HCT116 (cell line): Measurements from ENCODE around the gene COG2. TPM values are rescaled to one million over a fixed set of nuclear protein-coding genes. Genes with fewer than 3 reads are reported as not detected.

ENCODE experiments used
- ATAC-seq: fragments of 200-7000 bp; cut with Tn5 transposase; 2 replicates; pipeline ENCODE4 v1.9.1; 2020; ENCODE audit warnings: mild to moderate bottlenecking, moderate library complexity
- BruUV-seq: library from RNA; stranded (reverse); fragments of 400-500 nt; replicated peaks from 2 replicates; lab custom pipeline; 2021; lab: Mats Ljungman, UMichigan
- CTCF ChIA-PET: fragments of 300-600 bp; sonication (Branson Sonifier 250); formaldehyde crosslinking; loops from one replicate; lab custom pipeline; 2021; ENCODE audit warnings: antibody characterized with exemption; lab: Charles Lee
- POLR2A ChIA-PET: fragments of 300-600, 350-600 bp; sonication (Branson Sonifier 250); formaldehyde crosslinking; loops from one replicate; lab custom pipeline; 2021; ENCODE audit warnings: antibody characterized with exemption; lab: Charles Lee
- RAD21 ChIA-PET, 2 experiments: fragments of 300-600 bp; sonication (Branson Sonifier 250); formaldehyde crosslinking; loops; one replicate each; lab custom pipeline; 2023; ENCODE audit warnings: low total read pairs in 2 of 2; ENCODE audit not compliant: uncharacterized antibody in 2 of 2, unreplicated experiment in 2 of 2, low non-redundant PET in 1 of 2; lab: Charles Lee
- DNase-seq: peaks from one replicate; pipeline ENCODE4 v3.0.0-alpha.2; 2010; ENCODE audit warnings: low read depth, low spot score
- H2AFZ ChIP-seq: fragments of 200-600 bp; shearing (Covaris generic), sonication (generic); 2 replicates; pipeline ENCODE4 v1.6.1; 2017; ENCODE audit warnings: low read depth, mixed run types, mixed read lengths, antibody characterized with exemption, low read length; ENCODE audit not compliant: poor library complexity, severe bottlenecking
- H3K27ac ChIP-seq: 2 replicates; pipeline ENCODE4 v1.5.1; 2012; ENCODE audit warnings: low read depth, low read length
- H3K27me3 ChIP-seq: fragments of 200-600 bp; sonication (generic); 2 replicates; pipeline ENCODE4 v1.6.1; 2016; ENCODE audit warnings: mixed run types, low read length, mixed read lengths; ENCODE audit not compliant: insufficient read depth
- H3K36me3 ChIP-seq, 2 experiments: fragments of 200-500 bp in 1 of 2; fragments of 200-600 bp in 1 of 2; sonication (Bioruptor generic) in 1 of 2; sonication (generic) in 1 of 2; 2 replicates each; pipeline versions ENCODE4 v1.5.1 to v1.6.1; 2014 to 2016; ENCODE audit warnings: low read length in 2 of 2, inconsistent platforms in 1 of 2, mixed read lengths in 1 of 2, mixed run types in 1 of 2; ENCODE audit not compliant: insufficient read depth in 2 of 2, control insufficient read depth in 1 of 2
- H3K4me1 ChIP-seq, 2 experiments: fragments of 200-600 bp in 1 of 2; sonication (generic) in 1 of 2; 2 replicates each; pipeline versions ENCODE4 v1.5.1 to v1.6.1; 2012 to 2017; ENCODE audit warnings: low read length in 2 of 2, inconsistent platforms in 1 of 2, mild to moderate bottlenecking in 1 of 2, mixed read lengths in 1 of 2, mixed run types in 1 of 2, moderate library complexity in 1 of 2; ENCODE audit not compliant: insufficient read depth in 2 of 2, control insufficient read depth in 1 of 2
- H3K4me2 ChIP-seq: fragments of 200-600 bp; sonication (generic); 2 replicates; pipeline ENCODE4 v1.6.1; 2017; ENCODE audit warnings: mixed run types, low read length, mixed read lengths
- H3K4me3 ChIP-seq, 2 experiments: fragments of 200-600 bp in 1 of 2; sonication (generic) in 1 of 2; replicated peaks in 1 of 2; 2 replicates each; pipeline ENCODE4 v1.5.1; 2011 to 2016; ENCODE audit warnings: low read length in 2 of 2, control low read depth in 1 of 2, low read depth in 1 of 2, mild to moderate bottlenecking in 1 of 2, mixed read lengths in 1 of 2, mixed run types in 1 of 2
- H3K79me2 ChIP-seq: fragments of 200-600 bp; sonication (generic); 2 replicates; pipeline ENCODE4 v1.6.1; 2017; ENCODE audit warnings: mild to moderate bottlenecking, mixed run types, low read length, moderate library complexity, mixed read lengths; ENCODE audit not compliant: insufficient read depth
- H3K9ac ChIP-seq: fragments of 200-600 bp; sonication (generic); 2 replicates; pipeline ENCODE4 v1.6.1; 2016; ENCODE audit warnings: low read length, mixed read lengths
- H3K9me2 ChIP-seq: fragments of 200-600 bp; sonication (generic), shearing (Covaris generic); 2 replicates; pipeline ENCODE4 v1.6.1; 2017; ENCODE audit warnings: mixed run types, mild to moderate bottlenecking, moderate library complexity; ENCODE audit not compliant: insufficient read depth
- H3K9me3 ChIP-seq, 2 experiments: fragments of 200-500 bp in 1 of 2; fragments of 200-600 bp in 1 of 2; sonication (Bioruptor generic) in 1 of 2; sonication (generic) in 1 of 2; 2 replicates each; pipeline ENCODE4 v1.6.1; 2014 to 2017; ENCODE audit warnings: low read length in 2 of 2, mixed read lengths in 2 of 2, inconsistent platforms in 1 of 2, low read depth in 1 of 2, mild to moderate bottlenecking in 1 of 2, mixed run types in 1 of 2, moderate library complexity in 1 of 2; ENCODE audit not compliant: control insufficient read depth in 1 of 2, insufficient read depth in 1 of 2
- H4K20me1 ChIP-seq: fragments of 200-600 bp; sonication (generic), shearing (Covaris generic); 2 replicates; pipeline ENCODE4 v1.6.1; 2017; ENCODE audit warnings: mixed run types, mild to moderate bottlenecking, moderate library complexity; ENCODE audit not compliant: insufficient read depth
- ELF1 ChIP-seq: IDR thresholded peaks from 2 replicates; pipeline ENCODE4 v1.6.1; 2012; ENCODE audit warnings: low read depth, borderline replicate concordance
- EZH2phosphoT487 ChIP-seq: fragments of 200-600 bp; IDR thresholded peaks from 2 replicates; pipeline ENCODE4 v1.6.1; 2018; ENCODE audit warnings: antibody characterized with exemption, borderline replicate concordance
- JUND ChIP-seq: IDR thresholded peaks from 2 replicates; pipeline ENCODE4 v1.6.1; 2012
- SIN3A ChIP-seq: IDR thresholded peaks from 2 replicates; pipeline ENCODE4 v1.6.1; 2012; ENCODE audit warnings: low read depth
- SRF ChIP-seq: IDR thresholded peaks from 2 replicates; pipeline ENCODE4 v1.6.1; 2012; ENCODE audit warnings: low read depth
- TCF7L2 ChIP-seq: IDR thresholded peaks from 2 replicates; pipeline ENCODE4 v1.7.0; 2011; ENCODE audit warnings: borderline replicate concordance, inconsistent platforms; ENCODE audit not compliant: insufficient read depth, insufficient read length; ENCODE audit errors: extremely low read depth
- ZFX ChIP-seq: fragments of 450-650 bp; IDR thresholded peaks from 2 replicates; pipeline ENCODE4 v1.6.1; 2017
- intact Hi-C: fragments of 100-400 bp; cut with micrococcal nuclease; formaldehyde crosslinking; loops from 2 replicates; pipeline ENCODE4 v1.10.0; 2022
- total RNA-seq: library from RNA; stranded (reverse); gene quantifications from one replicate; pipeline ENCODE4 v1.2.1, GENCODE V29; 2021; ENCODE audit not compliant: unreplicated experiment

COG2 gene
- total RNA-seq, 1 experiment from 2014 or later, result 28.6 TPM

- Histone ChIP-seq H4K20me1 (no peaks in the 10 kb centered on the region), H3K27me3 (no peaks in the 10 kb centered on the region), H3K9me3 (no peaks in the 10 kb centered on the region), H3K9me2 (no peaks in the 10 kb centered on the region), H3K27ac (no peak overlapping the region), H3K9ac (no peak overlapping the region)
- POLR2A ChIA-PET, result no interaction called here
- ATAC-seq, result no peak
- TF ChIP-seq SIN3A (no peak), JUND (no peak), SRF (no peak), EZH2phosphoT487 (no peak), TCF7L2 (no peak), ELF1 (no peak)
- TF ChIP-seq, all 23 proteins: peak for 0
- no TSS peak for BruUV-seq
- DNase-seq, result no peak
- Histone ChIP-seq H3K4me3 (no peak overlapping the region), H3K4me1 (no peaks in the 10 kb centered on the region), H2AFZ (no peak overlapping the region), H3K79me2 (no peaks in the 10 kb centered on the region; the same call in 1 of the 2 replicates), H3K4me2 (no peak overlapping the region), H3K36me3 (peaks cover 16 to 17% of the 10 kb centered on the region in 2 experiments; a peak in 3 of 4 replicates)
- RAD21 ChIA-PET, result no interaction called here
- intact Hi-C loops, result no loop called here
- CTCF ChIA-PET, result no interaction called here
Measured at GRCh38 chr1:230669543-230669942, 27.3 kb downstream of the COG2 start.

GRCh38 chr1:230674581-230674980 is 32.3 kb downstream of the COG2 start:
- POLR2A ChIA-PET, result no interaction called here
- peaks cover 10 to 21% of the 10 kb centered on the region in 2 experiments; a peak in 3 of 4 replicates for H3K36me3 ChIP-seq
- RAD21 ChIA-PET, result no interaction called here
- no TSS peak for BruUV-seq
- no peaks in the 10 kb centered on the region for H3K9me2 ChIP-seq
- DNase-seq (no peak), ATAC-seq (no peak)
- no peak overlapping the region for H3K9ac ChIP-seq
- no peaks in the 10 kb centered on the region for H4K20me1 ChIP-seq
- H2AFZ ChIP-seq, result no peak overlapping the region
- intact Hi-C loops, result no loop called here
- no peaks in the 10 kb centered on the region; the same call in 1 of the 2 replicates for H3K79me2 ChIP-seq
- H3K9me3 ChIP-seq, result no peaks in the 10 kb centered on the region
- no peak overlapping the region for H3K27ac ChIP-seq
- no peaks in the 10 kb centered on the region for H3K27me3 ChIP-seq
- CTCF ChIA-PET, result no interaction called here
- TF ChIP-seq ZFX, result no peak
- no peak overlapping the region for H3K4me2 ChIP-seq
- no peak overlapping the region for H3K4me3 ChIP-seq
- H3K4me1 ChIP-seq, result no peaks in the 10 kb centered on the region
